Naive B cell (primary cell): ENCODE measurements around the gene KHNYN. TPM values are rescaled to one million over a fixed set of nuclear protein-coding genes. Genes with fewer than 3 reads are reported as not detected.

Experiments used
- ATAC-seq, 2 donors: fragments of 150-1000 bp; cut with Tn5 transposase; 2 replicates each; pipeline ENCODE4 v1.10.0; 2021; ENCODE audit warnings: low read depth in 2 of 2, mild to moderate bottlenecking in 2 of 2, moderate library complexity in 2 of 2
- DNase-seq: peaks from one replicate; pipeline ENCODE4 v3.0.0; 2022
- H3K27ac Mint-ChIP-seq, 6 donors: one replicate each; pipeline ENCODE4 v1.8.0; 2020 to 2022; ENCODE audit warnings: mild to moderate bottlenecking in 6 of 6, mixed read lengths in 6 of 6, moderate library complexity in 5 of 6, inconsistent platforms in 2 of 6
- H3K27me3 Mint-ChIP-seq, 3 donors: one replicate each; pipeline ENCODE4 v1.8.0; 2021 to 2022; ENCODE audit warnings: mixed read lengths in 3 of 3, mild to moderate bottlenecking in 1 of 3
- H3K36me3 Mint-ChIP-seq, 2 donors: one replicate each; pipeline ENCODE4 v1.8.0; 2020 to 2022; ENCODE audit warnings: mixed read lengths in 2 of 2, inconsistent platforms in 1 of 2, mild to moderate bottlenecking in 1 of 2
- H3K4me1 Mint-ChIP-seq, 3 donors: one replicate each; pipeline ENCODE4 v1.8.0; 2020 to 2022; ENCODE audit warnings: mixed read lengths in 3 of 3, inconsistent platforms in 1 of 3, mild to moderate bottlenecking in 1 of 3, moderate library complexity in 1 of 3
- H3K4me3 Mint-ChIP-seq, 8 donors: one replicate each; pipeline ENCODE4 v1.8.0; 2020 to 2022; ENCODE audit warnings: mild to moderate bottlenecking in 8 of 8, mixed read lengths in 8 of 8, moderate library complexity in 8 of 8, inconsistent platforms in 2 of 8
- H3K9me3 Mint-ChIP-seq, 7 donors: one replicate each; pipeline ENCODE4 v1.8.0; 2020 to 2022; ENCODE audit warnings: mixed read lengths in 7 of 7, mild to moderate bottlenecking in 5 of 7, inconsistent platforms in 2 of 7, moderate library complexity in 1 of 7
- polyA plus RNA-seq, 6 donors: library from polyadenylated mRNA; unstranded; fragments of 300-500 nt; fragmentation: Illumina TruSeq; gene quantifications; one replicate each; pipeline ENCODE4 v1.2.3, GENCODE V29; 2021; ENCODE audit warnings: low read depth in 6 of 6

KHNYN gene
- polyA plus RNA-seq, 6 donors from 2014 or later, result 22.8 to 39.8 (median 24.0) TPM

- no peaks in the 10 kb centered on the region for H3K9me3 Mint-ChIP-seq
- H3K27ac Mint-ChIP-seq, result no peak overlapping the region
- DNase-seq (no peak), ATAC-seq (no peak)
- H3K36me3 Mint-ChIP-seq, result no peaks in the 10 kb centered on the region
- H3K27me3 Mint-ChIP-seq, result peaks cover 7 to 36% (median 30%) of the 10 kb centered on the region in 3 donors
- no peak overlapping the region for H3K4me3 Mint-ChIP-seq
- peaks cover 0 to 3% (median 0%) of the 10 kb centered on the region in 3 donors for H3K4me1 Mint-ChIP-seq
Observed at GRCh38 chr14:24418492-24418873, 11.3 kb upstream of the KHNYN start.

GRCh38 chr14:24422261-24422660 lies 7.5 kb upstream of the KHNYN start:
- no peak for ATAC-seq
- Mint-ChIP-seq H3K27me3 (peaks cover 5 to 24% (median 20%) of the 10 kb centered on the region in 3 donors), H3K4me1 (peaks cover 0 to 7% (median 0%) of the 10 kb centered on the region in 3 donors), H3K27ac (no peak overlapping the region), H3K9me3 (no peaks in the 10 kb centered on the region), H3K4me3 (no peak overlapping the region), H3K36me3 (no peaks in the 10 kb centered on the region)
- DNase-seq, result no peak

DNA sequence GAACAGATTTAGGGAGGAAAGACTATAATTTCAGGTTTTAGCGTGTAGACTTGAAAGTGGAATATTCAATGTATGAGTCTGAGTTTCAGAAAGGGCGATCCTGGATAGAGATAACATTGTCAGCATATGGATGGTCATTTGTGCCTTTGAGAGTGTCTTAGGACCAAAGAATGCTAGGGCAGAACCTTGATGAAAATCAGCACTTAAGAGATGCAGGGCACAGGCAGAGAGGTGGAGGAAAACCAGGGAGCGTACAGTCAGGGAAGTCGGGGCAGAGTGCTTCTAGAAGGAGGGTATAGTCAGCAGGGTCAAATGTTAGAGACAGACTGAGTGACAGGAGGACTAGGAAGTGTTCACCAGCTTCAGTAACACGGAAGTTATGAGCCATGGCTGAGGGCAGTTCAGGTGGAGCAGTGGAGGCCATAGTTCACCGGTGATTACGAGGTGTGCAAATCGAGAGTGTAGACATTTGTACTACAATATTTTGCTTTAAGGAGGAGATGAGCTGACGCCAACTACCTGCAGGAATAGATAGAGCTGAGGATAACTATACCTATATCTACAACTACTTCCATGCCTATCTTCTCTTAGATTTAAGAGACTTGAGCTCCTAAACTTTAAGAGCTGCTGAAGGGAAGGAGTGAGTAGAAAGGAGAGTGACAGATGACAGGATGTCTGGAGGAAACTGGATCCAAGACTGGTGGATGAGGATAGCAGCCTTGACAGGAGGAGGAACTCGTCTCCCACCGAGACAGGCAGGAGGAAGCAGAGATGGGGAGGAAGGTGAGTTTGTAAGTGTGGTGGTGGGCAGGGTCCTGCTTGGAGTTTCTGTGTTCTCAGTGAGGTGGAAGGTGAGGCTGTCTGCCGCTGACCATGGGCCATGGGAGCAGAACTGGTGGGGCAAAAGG lies 6.8 kb upstream of the KHNYN start:
- Mint-ChIP-seq H3K36me3 (no peaks in the 10 kb centered on the region), H3K4me1 (peaks cover 0 to 7% (median 5%) of the 10 kb centered on the region in 3 donors), H3K27ac (no peak overlapping the region), H3K4me3 (no peak overlapping the region), H3K27me3 (peaks cover 5 to 24% (median 19%) of the 10 kb centered on the region in 3 donors), H3K9me3 (no peaks in the 10 kb centered on the region)
- ATAC-seq (no peak), DNase-seq (no peak)

DNA sequence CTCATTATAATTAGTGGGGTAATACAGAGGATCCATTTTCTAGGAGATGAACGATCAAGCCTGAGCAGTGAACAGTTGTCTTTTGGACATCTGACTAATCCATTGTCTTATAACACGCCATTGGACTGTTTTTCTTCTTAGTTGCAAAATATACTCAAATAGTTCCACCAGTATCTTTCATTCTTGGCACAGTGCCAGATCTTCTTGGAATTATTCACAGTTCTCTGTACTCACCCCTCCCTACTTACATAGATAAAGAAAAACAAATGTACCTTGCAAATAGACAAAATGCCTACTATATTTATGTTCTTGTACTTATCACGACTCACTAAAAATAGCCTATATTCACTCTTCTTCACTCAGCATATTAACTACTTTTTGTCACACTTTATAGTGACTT lies 4.0 kb upstream of the KHNYN start:
- H3K27me3 Mint-ChIP-seq, result no peaks in the 10 kb centered on the region
- DNase-seq (no peak), ATAC-seq (no peak)
- peak overlapping the region in 1 of 6 donors; percentile 79 for H3K27ac Mint-ChIP-seq
- peak overlapping the region in 1 of 8 donors; percentile 14 for H3K4me3 Mint-ChIP-seq
- H3K36me3 Mint-ChIP-seq, result no peaks in the 10 kb centered on the region
- H3K9me3 Mint-ChIP-seq, result no peaks in the 10 kb centered on the region
- peaks cover 10 to 17% (median 17%) of the 10 kb centered on the region in 3 donors for H3K4me1 Mint-ChIP-seq

DNA sequence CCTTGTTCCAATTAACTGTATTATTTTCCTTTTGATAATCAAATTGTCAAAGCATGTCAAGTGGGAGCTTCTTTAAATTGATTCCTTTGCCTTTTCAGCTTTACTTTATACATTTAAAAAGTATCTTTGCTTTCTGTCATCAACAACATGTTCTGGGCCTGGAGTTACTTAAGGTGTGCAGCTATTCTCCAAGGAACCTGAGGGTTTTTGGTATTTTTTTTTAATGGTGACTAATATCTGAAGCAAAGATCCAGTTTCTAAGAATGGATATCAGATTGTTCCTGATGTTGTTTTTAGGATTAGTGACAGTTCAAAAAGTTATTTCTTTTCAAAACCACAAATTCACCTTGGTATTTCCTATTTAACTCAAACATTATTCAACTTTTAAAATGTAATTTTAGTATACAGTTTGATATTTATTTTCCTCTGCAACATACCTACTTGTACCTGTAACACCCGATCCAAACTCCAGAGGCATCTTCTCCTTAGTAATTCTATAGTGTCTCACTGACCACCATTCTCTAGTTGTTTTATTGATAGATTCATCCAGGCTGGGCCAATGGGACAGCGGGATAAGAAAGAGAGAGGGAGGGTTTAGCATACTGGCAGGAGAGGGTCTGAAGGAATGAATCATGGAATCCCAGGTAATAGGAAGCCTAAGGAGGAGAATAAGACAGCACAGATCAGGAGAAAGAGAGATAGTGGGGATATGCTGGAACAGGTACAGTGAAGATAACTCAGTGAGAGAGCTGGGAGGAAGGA lies 3.4 kb upstream of the KHNYN start:
- ATAC-seq (no peak), DNase-seq (no peak)
- H3K4me3 Mint-ChIP-seq, result peak overlapping the region in 4 of 8 donors; percentile 9 to 82 (median 70)
- H3K27ac Mint-ChIP-seq, result peak overlapping the region in 3 of 6 donors; percentile 22 to 91 (median 79)
- H3K9me3 Mint-ChIP-seq, result no peaks in the 10 kb centered on the region
- no peaks in the 10 kb centered on the region for H3K27me3 Mint-ChIP-seq
- H3K36me3 Mint-ChIP-seq, result no peaks in the 10 kb centered on the region
- H3K4me1 Mint-ChIP-seq, result peaks cover 17 to 22% (median 22%) of the 10 kb centered on the region in 3 donors

GRCh38 chr14:24426912-24427536 lies 2.7 kb upstream of the KHNYN start:
- peaks cover 24 to 29% (median 28%) of the 10 kb centered on the region in 3 donors for H3K4me1 Mint-ChIP-seq

DNA sequence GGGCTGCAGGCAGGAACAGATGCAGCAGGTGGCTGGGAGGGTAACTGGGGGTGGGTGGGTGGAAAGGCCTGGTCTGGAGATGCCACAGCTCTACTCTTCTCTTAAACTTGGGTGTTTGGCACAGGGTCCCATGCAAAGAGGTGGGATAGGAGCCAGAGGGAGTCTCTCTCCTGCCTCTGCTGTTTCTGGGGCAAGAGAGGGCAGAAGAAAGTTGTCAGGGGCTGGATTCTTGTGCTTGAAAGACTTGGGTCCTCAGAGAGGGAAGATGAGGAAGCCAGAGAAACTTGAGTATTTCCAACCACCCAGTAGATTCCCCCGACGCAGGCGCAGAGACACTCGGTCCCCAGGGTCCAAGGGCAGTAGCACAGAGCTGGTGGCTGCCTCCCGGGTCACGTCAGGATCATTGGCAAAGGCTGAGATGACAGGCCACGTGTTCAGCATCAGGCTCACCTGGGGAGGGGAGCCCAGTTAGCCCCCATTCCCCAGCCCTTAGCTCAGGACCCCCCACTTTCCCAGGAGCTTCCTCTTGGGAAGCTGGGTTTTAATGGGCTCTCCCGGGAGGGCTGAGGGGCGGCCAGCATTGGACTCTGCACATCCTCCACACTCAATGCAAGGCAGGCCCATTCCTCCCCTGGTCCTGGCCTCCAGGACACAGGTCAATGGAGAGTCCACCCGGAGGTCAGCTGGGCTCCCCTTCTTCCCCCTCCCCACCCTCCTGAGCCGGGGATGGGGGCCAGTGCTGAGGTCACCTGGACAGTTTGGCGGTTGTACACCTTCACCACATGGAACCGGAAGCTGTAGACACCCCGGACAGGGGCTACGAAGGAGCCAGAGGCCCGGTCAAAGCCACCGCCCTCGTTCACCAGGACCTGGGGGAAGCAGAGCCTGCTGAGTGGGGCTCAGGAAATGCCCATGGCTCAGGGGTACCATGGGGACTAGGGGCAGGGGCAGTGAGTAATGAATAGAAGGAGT lies 1.9 kb upstream of the KHNYN start:
- Mint-ChIP-seq H3K36me3 (peaks cover 0 to 8% of the 10 kb centered on the region in 2 donors), H3K27me3 (no peaks in the 10 kb centered on the region), H3K4me3 (peak overlapping the region; percentile 50 to 80 (median 66)), H3K4me1 (peaks cover 25 to 31% (median 29%) of the 10 kb centered on the region in 3 donors), H3K9me3 (no peaks in the 10 kb centered on the region), H3K27ac (peak overlapping the region in 3 of 6 donors; percentile 5 to 89 (median 69))
- DNase-seq, result no peak
- ATAC-seq, result no peak

More at GRCh38 chr14:24426912-24427536, 2.7 kb upstream of the KHNYN start:
- peak overlapping the region in 5 of 8 donors; percentile 9 to 82 (median 25) for H3K4me3 Mint-ChIP-seq
- H3K9me3 Mint-ChIP-seq, result no peaks in the 10 kb centered on the region
- no peaks in the 10 kb centered on the region for H3K27me3 Mint-ChIP-seq
- ATAC-seq (no peak), DNase-seq (no peak)
- peak overlapping the region in 3 of 6 donors; percentile 22 to 91 (median 89) for H3K27ac Mint-ChIP-seq
- peaks cover 0 to 6% of the 10 kb centered on the region in 2 donors for H3K36me3 Mint-ChIP-seq

DNA sequence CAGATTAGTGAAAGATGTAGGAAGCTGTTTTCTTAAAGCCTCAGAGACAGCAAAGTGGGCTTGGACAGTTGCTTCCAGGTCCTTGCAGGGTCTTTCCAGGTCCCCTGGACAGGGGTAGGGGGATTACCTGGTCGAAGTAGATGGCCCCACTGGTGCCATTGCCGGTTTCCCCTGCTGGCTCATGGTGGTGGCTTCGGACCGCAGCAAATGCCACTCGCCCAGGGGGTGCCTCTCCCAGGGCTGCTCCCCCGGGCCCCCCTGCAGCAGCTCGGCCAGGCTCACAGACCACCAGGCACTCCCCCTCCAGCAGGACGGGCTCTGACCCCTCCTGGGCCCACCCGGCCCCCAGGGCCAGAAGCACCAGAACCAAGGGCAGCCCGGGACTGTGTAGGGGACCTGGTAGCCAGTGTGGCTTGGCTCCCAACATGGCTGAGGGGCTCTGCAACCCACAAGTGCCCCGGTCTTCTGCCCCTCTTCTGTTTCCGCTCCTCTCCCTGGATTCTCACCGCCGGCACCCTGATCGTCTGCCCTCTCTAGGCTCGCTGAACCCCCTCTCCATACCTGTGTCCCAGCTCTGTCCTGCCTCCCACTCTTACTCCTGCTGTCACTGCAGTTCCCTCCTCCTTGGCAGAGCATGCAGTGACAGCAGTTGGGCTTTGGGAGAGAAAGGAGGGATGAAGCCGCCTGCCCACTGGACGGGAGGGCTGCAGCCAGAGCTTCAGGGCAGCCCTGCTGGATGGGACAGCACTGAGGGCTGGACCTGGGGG lies 943 bp upstream of the KHNYN start:
- H3K4me3 Mint-ChIP-seq, result peak overlapping the region; percentile 88 to 96 (median 93)
- no peaks in the 10 kb centered on the region for H3K9me3 Mint-ChIP-seq
- H3K27ac Mint-ChIP-seq, result peak overlapping the region; percentile 89 to 100 (median 98)
- peaks cover 0 to 17% of the 10 kb centered on the region in 2 donors for H3K36me3 Mint-ChIP-seq
- no peak for DNase-seq
- H3K27me3 Mint-ChIP-seq, result no peaks in the 10 kb centered on the region
- H3K4me1 Mint-ChIP-seq, result peaks cover 25 to 36% (median 36%) of the 10 kb centered on the region in 3 donors
- ATAC-seq, result no peak

DNA sequence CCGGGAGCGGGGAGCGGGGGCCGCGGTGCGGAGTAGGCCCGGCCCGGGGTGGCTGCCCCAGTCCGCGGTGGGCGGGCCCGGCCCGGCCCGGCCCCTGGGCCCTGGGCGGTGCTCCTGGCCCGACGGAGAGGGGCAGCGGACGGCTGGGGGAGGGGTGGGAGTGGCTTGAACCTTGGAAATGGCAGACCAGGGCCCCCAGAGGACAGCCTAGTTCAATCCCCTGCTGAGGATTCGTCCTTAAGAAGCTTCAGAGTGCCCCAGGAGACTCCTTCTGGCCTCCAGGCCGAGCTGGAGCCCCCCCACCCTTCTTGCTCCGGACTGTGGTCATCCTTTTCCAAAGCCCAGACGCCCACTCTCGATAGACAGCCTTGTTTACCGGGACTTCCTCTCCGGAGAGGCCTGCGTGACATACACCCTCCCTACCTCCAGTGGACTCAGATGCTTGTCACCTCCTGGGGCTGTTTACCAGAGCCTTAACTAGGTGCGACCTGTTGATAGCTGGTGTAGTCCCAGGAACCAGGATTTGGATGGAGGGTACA lies 458 bp downstream of the KHNYN start:
- DNase-seq, result peak; percentile 52

GRCh38 chr14:24430682-24431568 lies 1.2 kb downstream of the KHNYN start:
- H3K9me3 Mint-ChIP-seq, result peaks cover 0 to 2% (median 0%) of the 10 kb centered on the region in 7 donors
- peak; percentile 57 to 71 for ATAC-seq
- DNase-seq, result peak; percentile 82
- peak overlapping the region; percentile 89 to 99 (median 98) for H3K27ac Mint-ChIP-seq
- H3K36me3 Mint-ChIP-seq, result peaks cover 0 to 17% of the 10 kb centered on the region in 2 donors
- H3K27me3 Mint-ChIP-seq, result no peaks in the 10 kb centered on the region
- peak overlapping the region; percentile 88 to 96 (median 94) for H3K4me3 Mint-ChIP-seq
- H3K4me1 Mint-ChIP-seq, result peaks cover 34 to 51% (median 50%) of the 10 kb centered on the region in 3 donors

More for the DNA sequence above, 458 bp downstream of the KHNYN start:
- Mint-ChIP-seq H3K36me3 (peaks cover 0 to 17% of the 10 kb centered on the region in 2 donors), H3K4me1 (peaks cover 27 to 43% (median 43%) of the 10 kb centered on the region in 3 donors), H3K27me3 (no peaks in the 10 kb centered on the region), H3K27ac (peak overlapping the region; percentile 89 to 99 (median 98)), H3K9me3 (peaks cover 0 to 2% (median 0%) of the 10 kb centered on the region in 7 donors), H3K4me3 (peak overlapping the region; percentile 88 to 96 (median 94))
- peak; percentile 44 for ATAC-seq
